Dedifferentiated amniotic fluid mesenchymal stem cell (primary cell): Measurements from ENCODE around the gene UNC50.

ENCODE experiments used
- DNase-seq: peaks from one replicate; pipeline ENCODE4 v3.0.0-alpha.2; 2016; ENCODE audit errors: extremely low spot score

Gene UNC50, protein sequence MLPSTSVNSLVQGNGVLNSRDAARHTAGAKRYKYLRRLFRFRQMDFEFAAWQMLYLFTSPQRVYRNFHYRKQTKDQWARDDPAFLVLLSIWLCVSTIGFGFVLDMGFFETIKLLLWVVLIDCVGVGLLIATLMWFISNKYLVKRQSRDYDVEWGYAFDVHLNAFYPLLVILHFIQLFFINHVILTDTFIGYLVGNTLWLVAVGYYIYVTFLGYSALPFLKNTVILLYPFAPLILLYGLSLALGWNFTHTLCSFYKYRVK

DNA sequence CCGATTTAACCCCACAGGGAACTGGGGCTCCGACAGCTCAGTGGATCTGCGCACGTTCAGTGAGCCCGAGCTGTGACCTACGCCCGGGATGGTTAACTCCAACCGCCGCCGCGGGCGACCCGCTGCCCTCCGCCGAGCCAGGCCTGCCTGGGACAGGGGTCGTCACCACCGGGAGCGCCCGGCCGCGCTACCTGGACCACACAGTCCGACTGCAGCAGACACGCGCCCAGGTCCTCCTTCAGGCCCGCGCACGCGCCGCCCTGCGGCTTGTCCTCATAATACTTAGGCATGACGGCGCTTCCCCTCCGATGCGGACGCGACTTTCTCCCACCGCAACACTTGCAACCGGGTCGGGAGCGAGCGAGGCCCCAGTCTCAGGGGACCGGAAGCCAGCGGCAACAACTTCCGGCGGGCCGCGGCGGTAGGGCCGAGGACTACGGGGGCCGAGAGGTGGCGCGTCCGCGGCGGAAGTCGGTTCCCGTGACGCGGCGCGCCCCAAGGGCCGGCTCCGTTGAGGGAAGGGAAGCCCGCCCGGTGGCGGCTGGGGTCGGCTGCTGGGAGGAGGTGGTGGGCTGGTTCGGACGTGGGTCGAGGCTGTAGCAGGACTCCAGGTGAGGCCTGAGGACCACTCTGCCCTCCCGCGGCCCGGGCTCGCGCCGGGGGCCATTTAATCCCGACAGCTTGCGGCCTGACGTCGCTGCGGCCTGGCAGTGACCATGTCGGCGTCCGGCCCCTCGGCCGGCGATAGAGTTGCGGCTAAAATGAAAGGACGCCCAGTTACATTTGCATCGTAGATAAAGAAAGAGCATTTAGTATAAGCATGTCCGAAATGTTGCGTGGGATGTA lies at the start of gene UNC50, which contains the start of gene COA5:
UNC50 (plus strand) TSS at position 474 of the 846 bp plus-strand sequence. CDS start 1,171 bp downstream, outside the sequence.
COA5 (minus strand) TSS at position 397 of the 846 bp plus-strand sequence; CDS start at position 290, 107 bp downstream.
- DNase-seq: peak; percentile 90

DNA sequence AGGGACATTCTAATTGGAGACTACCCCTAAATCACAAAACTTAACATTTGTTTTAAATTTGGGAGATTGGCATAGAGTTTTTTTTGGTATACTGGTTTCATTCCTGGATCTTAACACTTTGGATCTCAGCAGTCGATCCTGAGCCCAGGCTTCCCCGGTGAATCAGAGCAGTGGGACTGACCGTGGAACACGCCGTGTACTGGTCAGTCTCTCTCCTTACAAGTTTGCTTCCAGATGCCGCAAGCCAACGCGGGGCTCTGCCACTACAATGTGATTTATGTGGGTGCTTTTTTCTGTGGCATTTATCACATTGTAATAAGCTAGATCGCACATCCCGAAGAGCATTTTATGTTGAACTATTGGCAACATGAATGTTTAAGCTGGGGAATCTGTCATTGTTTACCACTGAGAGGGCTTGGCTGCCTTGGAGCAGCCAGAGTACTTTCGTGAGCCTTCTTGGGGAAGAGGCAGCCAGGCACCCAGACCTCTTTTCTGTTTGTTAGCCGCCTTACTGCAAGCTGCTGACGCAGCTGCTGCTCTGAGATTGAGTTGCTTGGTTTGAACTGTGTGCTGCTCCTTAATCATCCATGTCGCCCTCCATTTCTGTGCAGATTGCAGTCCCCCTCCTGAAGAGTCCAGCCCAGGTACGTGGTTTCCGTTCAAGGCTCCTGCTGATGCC lies 49.4 kb upstream of the UNC50 start:
- DNase-seq: no peak

DNA sequence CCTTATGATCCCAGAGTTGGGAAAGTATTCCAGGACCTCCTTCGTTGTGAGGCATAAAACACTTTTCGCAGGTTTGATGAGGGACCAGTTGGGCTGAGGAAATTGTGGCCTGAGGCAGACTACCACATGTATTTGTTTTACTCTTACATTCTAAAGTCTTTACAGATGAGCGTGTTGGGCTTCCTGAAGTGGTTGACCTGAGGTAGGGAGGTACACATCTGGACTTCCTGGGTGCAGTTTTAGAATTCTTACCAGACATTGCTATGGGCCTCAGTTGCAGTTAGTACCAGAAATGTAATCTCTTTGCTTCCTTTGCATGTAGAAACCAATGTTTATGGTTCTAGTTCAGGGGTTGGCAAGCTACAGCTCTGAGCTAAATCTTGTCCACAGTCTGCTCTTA lies 48.8 kb upstream of the UNC50 start:
- DNase-seq: no peak

DNA sequence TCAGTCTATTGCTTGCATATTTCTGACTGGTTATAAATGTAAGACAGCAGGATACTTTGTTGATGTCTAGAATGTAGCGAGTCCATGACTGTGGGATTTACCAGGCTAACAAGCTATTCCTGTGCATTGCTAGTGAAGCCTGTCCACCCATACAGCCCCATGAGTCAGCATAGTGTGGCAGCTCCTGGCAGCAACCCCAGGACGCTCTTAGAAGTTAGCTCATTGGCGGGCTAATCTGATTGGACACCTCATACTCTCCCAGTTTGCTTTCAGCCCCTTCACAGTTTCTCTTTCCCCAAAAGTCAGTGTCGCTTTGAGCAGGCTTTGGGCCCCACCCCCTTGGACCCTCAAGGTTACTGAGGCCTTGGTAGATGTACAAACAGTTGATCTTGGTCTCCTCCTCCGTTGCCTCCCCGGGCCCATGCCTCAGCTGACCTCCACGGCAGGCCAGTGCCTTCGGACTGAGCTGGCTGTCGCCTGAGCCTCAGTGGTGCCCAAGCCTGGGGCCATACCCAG lies 48.1 kb upstream of the UNC50 start:
- peak; percentile 94 for DNase-seq

DNA sequence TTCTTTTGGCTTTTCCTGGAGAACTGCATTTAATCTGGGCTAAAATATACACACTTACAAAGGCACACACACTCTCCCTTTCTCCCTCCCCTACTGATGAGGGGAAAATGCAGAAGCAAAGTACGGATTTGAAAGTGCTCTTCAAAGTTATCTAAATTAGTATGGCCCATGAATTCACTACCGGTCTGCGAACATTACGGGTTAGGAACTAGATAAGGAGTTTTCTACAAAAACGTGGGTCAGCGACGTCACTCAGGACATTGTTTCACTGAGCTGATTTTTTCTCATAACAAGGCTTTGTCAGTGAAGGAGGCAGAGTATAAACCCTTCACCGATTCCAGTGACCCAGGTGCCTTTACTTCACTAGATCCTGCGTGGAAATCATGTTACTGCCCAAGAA lies 47.4 kb upstream of the UNC50 start:
- no peak for DNase-seq

DNA sequence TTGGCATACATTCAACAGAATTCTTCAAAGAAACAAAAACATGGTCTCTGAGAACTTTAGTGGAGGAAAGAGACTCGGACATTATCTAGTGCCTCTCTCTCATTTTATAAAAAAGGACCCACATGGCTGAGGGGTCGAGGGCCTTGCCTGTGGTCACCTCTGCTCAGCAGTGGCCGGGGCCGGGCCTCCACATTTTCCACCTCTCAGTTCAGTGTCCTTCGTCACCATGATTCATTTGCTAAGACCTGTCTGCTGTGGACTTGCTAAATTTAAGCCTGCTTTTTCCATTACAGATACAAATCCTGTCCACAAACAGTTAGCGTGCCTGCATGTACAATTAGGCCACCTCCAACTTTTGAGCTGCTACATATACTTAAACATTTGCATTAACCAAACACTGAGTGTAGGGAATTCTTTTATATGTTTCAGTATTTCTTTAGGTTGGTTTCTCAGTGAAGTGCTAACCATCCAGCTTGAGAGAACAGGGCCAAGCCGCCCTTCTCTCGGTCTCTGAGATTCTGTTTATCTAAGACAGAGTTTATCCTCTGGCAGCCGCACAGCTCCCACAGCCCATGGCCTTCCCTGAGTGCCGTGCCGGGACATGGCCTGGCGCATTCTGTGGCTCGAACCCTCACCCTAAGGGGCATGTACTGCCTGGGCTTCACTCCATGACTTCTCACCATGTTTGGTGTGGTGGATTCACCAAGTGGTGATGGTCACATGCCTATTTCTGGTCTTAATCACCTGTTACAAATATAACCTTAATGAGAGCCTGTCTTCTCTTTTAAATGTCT lies 46.3 kb upstream of the UNC50 start:
- DNase-seq: no peak

DNA sequence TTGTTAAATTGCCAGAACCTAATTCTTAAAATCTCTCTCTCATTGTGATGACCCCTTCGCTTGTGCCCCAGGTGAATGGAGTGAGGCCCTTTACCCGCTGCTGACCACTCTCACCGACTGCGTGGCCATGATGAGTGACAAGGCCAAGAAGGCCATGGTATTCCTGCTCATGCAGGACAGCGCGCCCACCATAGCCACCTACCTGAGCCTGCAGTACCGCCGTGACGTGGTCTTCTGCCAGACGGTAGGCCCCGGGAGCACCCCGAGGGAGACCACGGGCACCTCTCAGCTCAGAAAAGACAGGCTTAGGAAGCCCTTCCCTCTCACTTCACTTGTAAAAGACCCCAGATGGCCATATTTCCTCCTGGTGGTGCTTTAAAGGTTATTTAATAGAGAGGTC lies 45.0 kb upstream of the UNC50 start:
- no peak for DNase-seq

DNA sequence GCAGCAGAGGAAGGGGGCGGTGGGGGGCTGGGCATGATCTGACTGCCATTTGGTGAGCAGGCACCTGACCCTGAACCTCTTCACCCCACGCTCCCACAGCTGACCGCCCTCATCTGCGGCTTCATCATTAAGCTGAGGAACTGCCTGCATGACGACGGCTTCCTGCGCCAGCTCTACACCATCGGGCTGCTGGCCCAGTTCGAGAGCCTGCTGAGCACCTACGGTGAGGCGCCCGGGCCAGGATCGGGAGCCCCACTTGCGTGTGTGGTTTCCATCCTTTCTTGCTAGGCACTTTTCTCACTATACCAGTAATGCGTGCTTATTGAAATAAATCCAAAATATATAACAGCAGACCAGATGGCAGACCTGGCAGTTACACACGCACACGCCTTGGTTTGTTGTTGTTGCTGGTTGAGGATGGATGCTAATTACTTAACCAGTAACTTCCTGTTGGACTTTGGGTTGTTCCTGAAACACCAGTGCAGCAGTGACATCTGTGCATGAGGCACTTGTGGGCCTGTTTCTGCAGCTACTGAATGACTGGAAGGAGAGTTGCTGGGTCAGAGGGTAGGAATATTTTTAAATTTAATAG lies 43.8 kb upstream of the UNC50 start:
- no peak for DNase-seq

DNA sequence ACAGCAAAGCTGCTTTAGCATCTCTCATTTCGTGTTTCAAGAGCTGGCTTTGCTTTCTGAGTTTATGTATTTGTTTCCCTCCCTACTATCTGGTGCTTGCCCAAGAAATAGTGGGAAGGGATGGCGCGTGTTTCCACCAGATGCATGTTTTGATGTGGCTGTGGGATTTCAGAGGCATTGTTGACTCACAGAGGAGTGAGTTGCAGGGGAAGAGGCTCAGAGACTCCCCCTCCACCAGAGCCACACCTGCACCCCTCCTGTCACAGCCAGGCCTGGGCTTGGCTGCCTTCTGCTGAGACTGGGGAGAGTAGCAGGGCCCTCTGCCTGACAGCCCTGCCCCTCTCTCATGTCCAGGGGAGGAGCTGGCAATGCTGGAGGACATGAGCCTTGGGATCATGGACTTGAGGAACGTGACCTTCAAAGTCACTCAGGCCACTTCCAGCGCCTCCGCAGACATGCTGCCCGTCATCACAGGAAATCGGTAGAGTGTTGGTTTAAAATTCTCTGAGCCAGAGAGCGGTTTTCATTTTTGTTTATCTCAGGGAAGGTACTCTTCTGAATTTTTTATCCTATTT lies 43.0 kb upstream of the UNC50 start:
- no peak for DNase-seq

DNA sequence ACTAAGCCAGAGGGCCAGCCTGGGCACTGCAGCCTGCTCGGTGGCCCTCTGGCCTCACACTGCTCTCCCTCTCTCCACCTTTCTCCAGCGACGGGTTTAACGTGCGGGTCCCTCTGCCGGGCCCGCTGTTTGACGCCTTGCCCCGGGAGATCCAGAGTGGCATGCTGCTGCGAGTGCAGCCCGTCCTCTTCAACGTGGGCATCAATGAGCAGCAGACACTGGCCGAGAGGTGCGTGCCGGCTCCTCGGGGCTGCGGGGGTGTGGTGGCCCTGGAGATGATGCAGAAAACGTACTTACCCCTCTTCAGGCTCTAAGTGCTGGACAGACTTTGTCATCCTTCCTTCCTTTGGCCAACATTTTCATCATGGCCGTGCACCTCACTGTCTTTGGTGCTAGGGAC lies 42.4 kb upstream of the UNC50 start:
- DNase-seq: no peak

DNA sequence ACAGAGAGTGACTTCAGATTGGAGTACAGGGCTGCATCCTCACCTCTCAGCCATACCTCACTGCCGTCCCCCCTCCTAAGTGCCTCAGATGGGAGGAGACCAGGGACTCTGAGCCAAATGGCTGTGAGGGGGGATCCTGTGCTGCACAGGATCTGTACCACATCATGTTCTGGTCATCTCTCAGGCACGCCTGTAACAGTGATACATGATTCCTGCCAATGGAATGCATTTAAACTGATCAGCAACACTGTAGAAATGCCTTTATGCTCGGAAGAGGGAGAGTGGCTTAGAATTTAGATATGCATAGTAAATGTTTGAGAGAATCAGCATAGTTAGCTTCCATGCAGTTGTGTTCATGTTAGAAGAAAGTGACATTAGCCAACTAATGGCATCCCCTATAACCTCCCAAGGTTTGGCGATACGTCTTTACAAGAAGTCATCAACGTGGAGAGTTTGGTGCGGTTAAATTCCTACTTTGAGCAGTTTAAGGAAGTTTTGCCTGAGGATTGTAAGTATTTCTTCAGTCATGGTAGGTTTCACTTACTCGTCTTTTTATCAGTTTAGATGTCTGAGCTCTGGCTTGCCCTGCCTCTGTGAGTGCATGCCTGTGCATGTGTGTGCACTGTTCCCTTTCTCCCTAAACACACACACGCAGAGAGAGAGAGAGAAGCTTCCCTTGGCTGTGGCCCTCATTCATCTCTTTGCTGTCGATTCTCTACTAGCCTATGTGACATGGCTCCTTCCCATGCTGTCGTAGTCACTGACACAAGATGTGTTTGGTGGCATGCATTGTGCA lies 40.0 kb upstream of the UNC50 start:
- peak; percentile 47 for DNase-seq

DNA sequence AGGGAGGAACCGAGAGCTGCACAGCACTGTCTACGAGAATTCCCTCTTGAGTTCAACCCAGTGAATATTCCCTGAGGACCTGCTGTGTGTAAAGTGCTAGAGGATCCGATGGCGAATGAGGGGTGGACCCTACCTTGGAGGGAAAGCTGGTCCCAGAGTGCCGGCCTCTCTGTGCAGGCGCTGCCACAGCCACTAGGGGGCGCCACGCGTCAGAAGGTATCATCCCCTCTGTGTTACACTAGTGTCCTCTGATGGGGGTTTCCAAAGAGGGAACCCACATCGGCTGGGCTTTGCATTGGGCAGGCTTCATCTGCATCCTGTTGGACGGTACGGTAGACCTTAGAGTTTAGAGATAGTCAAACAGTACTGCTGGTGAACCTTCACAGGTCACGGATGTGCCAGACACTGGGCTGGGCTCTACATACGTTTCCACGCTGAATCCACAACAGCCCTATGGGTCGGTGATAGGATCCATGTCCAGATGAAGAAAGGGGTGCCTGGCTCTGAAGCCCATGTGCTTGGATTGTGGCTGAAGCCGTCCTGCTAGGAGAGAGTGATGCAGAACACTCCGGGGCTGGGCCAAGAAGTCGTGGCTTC lies 39.1 kb upstream of the UNC50 start:
- no peak for DNase-seq

DNA sequence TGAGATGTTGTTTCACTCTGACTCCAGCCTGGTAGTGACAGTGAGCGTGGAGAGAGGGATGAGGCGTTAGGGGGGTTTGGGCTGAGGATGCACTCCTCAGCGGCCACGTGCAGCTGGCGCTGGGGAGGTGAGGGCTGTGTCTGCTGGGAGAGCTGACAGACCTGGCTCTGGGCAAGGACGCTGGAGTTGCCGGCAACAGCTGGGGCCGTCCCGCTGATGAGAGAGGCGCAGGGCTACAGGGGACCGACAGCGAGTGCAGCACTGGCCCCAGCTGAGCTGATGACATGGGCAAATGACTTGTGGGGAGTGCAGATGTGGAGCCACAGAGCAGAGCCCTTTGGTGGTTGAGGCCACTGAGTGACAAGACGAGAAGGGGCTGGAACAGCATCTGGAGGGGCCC lies 38.5 kb upstream of the UNC50 start:
- DNase-seq: no peak

DNA sequence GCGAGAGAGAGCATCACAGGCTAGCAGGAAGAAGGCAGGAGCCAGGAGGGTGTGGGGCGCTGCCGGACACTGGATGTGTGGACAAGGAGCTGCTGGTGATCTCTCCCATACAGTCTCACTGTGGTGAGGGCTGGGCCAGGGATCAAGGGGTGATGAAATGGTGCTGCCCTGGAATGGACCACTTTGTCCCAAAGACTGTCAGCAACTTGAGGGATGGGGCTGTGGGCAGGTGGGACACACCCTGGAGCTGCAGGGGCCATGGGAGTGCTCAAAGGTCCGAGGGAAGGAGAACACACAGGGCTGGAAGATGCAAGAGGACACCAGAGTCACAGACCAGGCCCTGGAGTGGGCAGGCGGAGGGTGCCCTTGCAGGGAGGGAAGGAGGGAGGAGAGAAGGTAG lies 38.0 kb upstream of the UNC50 start:
- no peak for DNase-seq

DNA sequence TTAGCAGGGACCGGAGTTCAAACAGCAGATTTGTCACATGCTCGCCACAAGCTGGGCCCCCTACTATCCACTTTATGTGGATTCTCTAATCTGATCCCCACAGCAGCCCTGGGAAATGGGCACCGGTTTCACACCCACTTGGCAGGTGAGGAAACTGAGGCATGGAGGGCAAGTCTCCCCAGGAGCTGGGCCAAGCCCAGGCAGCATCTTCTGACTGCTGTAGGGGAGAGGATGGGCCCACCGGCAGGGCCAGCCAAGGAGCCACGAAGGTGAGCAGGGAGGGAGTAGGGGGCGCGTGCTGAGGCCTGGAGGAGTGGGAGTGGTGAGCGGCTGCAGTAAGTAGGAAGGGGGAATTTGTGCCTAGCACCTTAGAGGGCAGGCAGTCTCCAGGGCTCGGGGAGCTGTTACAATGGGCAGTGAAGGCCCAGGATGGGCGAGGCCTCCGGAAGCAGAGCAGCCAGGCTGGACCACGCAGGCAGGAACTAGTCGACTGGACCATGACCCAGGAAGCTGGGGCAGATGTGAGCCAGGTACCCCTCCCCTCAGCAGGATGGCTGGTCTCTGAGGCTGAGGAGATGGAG lies 37.2 kb upstream of the UNC50 start:
- no peak for DNase-seq

DNA sequence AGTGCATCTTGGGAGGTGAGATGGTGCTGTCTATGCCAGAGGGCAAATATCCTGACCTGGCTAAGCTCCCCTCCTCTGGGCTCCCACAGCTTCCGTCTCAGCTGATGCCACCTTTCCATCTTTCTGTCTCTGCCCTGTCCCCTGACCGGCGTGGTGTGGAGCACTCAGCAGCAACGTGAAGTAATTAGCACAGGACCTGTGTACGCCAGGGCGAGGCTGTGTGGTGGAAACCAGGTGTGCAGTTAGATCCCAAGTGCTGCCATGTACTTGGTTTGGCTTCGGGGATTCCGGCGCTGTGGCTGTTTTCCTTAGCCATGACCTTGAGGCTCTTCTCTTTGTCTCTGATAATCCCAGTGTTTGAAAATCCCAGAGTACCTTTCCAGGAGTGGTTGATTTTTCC lies 36.6 kb upstream of the UNC50 start:
- no peak for DNase-seq

DNA sequence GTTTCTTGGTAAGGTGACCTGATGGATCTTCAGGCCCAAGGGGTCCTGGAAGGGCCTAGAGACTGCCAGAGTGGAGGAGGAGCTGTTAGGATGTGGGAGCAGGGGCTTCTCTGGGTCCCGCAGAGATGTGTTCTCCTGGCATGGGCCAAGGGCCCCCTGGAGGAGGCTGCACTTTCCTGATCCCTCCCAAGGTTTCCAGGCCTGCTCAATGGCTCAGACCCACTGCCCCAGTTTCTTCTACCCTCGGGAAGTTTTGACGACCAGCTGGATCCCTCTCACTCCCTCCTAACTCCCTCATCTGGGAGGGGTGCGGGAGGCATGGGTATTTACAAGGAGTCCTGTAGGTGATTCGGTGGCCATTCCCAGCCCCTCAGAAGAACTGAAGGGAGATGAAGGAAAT lies 36.2 kb upstream of the UNC50 start:
- no peak for DNase-seq

DNA sequence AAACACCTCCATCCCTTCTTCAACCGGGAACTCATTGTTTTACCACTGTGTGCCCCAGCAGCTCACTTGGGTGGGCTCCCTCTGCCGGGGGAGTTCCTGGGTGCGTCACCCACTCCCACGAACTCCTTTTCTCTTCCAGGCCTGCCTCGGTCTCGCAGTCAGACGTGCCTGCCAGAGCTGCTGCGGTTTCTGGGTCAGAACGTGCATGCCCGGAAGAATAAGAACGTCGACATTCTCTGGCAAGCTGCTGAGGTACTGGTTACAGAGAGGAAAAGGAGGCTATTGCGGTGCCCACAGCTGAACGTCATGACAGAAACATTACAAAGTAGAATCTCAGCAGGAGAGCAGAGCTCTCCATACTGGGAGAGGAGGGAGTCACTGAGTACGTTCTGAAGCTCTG lies 35.7 kb upstream of the UNC50 start:
- no peak for DNase-seq

DNA sequence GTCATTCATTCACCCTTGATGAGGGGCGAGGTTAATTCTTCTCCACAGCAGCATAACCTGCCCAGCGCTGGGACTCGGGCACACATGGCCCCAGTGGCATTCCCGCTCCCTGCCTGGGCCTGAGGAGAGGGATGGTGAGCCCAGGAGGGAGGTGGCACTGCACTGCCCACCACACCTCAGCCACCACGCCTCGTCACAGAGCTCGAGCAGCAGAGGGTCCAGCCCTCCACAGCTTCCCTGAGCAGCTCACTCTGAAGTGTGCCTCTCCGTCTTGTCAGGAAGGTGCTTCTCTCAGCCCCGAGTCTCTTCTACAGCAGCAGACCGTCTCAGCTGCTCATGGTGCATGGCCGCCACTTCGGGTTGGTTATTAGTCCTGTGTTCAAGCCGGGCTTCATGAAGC lies 35.0 kb upstream of the UNC50 start:
- DNase-seq: no peak
